GM18505 (cell line): Measurements from ENCODE around the gene NFATC2.
"Not testable (repeated sequence)": the region's sequence is repeated elsewhere in the genome, so short reads cannot be mapped to it uniquely, and the experiment has no call there.

ENCODE experiments used
- ATAC-seq: cut with Tn5 transposase; IDR thresholded peaks from one replicate; pipeline ENCODE4 v1.9.1; 2021; ENCODE audit not compliant: unreplicated experiment
- POLR2A ChIP-seq: IDR thresholded peaks from 4 replicates; pipeline ENCODE4 v1.6.1; 2011; ENCODE audit warnings: borderline replicate concordance; ENCODE audit not compliant: insufficient read depth, insufficient read length; ENCODE audit errors: extremely low read depth

NFATC2 gene

DNA sequence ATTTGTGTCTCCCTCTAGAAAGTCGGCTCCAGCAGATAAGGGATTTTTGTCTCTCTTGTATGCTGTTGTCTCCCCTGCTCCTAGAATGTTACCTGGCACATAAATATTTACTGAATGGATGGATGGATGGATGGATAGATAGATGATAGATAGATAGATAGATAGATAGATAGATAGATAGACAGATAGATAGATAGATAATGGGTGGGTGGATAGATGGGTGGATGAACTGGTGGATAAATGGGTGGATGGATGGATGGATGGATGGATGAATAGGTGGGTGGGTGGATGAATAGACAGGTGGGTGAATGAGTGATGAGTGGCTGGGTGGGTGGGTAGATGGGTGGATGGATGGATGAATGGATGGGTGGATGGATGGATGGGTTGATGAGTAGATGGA is 185.0 kb downstream of the NFATC2 start:
- no peak for ATAC-seq

GRCh38 chr20:51356871-51357270 is 185.6 kb downstream of the NFATC2 start:
- no peak for TF ChIP-seq POLR2A
- ATAC-seq: no peak

More for the DNA sequence above, 185.0 kb downstream of the NFATC2 start:
- no peak for TF ChIP-seq POLR2A

DNA sequence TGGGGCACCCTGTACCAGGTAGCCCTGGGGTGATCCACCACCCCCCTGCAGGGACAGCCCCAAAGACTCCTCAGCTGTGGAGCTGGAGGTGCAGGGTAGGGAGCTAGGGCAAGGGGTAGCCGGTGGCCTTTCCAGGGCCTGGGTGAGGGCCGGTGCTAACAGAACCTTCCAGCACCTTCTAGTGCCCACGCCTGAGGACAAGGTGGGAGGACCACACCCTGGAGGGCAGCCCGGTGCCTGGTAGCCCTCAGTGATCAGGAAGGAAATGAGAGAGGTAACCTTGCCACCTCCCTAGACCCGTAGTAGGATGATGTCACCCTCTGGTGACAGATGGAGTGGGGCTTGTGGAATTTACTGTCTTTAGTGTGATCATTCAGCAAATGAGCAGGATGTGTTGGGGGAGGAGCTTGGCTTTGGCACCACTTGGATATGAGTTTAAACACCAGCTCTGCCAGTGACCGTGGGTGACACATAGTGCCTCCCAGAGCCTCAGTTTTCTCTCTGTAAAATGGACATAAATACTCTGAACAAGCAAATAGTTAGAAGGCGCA is 187.7 kb downstream of the NFATC2 start:
- TF ChIP-seq POLR2A: no peak
- no peak for ATAC-seq

DNA sequence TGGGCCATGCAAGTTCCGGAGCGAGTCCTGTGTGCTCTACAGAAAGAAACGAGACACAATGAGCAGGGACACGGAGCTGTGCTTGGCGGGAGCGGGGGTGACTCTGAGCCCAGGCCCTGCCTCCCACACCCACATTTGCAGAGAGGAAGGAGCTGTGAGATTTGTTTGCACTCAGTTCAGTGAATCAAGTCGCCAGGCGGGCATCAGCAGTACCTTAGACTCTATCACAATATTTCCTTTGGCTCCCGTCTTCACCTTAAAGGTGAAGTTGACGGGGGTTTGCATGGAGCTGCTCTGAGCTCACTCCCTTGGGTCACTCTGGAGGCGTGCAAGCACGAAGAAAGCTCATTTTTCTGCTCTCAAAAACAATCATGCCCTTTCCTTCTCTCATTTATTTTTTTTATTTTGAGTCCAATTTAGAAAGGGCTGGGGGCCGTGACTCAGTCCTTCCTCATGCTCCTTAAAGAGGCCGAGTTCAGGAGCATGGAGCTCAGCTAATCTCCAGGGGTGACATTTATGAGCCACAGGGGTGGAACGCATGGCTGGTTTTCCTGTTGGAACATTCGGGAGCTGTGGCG is 188.2 kb downstream of the NFATC2 start:
- no peak for TF ChIP-seq POLR2A
- ATAC-seq: no peak

- no peak for TF ChIP-seq POLR2A
- ATAC-seq: no peak
Observed at GRCh38 chr20:51353491-51353890, 189.0 kb downstream of the NFATC2 start.

DNA sequence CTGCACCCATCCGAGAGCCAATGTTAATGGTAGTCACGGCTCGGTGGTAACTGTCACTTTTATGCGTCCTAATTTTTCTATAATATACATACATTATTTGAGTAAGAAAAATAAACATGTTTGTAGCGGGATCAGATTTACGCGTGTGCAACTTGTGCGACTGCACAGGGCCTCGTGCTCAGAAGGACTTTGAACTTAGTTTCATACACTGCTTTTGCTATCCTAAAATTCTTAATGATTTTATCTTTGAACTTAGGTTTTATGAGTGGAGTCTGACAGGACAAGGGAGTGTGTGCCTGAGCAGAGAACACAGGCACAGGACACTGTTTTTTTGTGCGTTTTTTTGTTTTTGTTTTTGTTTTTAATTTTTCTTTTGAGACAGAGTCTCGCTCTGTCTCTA is 189.7 kb downstream of the NFATC2 start:
- no peak for ATAC-seq
- no peak for TF ChIP-seq POLR2A

GRCh38 chr20:51350941-51351631 is 191.4 kb downstream of the NFATC2 start:
- no peak for ATAC-seq
- TF ChIP-seq POLR2A: no peak

DNA sequence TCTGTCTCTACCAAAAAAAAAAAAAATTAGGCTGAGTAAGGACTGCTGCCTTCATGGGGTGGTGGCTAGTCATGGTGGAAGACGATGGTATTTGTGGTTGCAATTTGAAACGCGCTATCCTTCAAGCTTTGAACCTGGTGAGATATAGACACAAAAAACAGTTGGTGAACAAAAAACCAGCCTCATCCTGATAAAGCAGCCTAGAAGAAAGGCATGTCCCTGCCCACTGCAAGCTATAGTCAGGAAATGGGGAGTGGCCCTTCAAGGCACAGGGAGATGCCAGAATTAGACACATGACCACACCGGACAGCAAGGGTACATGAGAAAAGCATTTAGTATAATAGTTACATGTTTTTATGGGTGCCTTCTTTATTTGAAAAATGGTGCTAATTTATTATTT is 193.6 kb downstream of the NFATC2 start:
- no peak for ATAC-seq
- TF ChIP-seq POLR2A: no peak

GRCh38 chr20:51347831-51348230 is 194.7 kb downstream of the NFATC2 start:
- no peak for TF ChIP-seq POLR2A
- no peak for ATAC-seq

DNA sequence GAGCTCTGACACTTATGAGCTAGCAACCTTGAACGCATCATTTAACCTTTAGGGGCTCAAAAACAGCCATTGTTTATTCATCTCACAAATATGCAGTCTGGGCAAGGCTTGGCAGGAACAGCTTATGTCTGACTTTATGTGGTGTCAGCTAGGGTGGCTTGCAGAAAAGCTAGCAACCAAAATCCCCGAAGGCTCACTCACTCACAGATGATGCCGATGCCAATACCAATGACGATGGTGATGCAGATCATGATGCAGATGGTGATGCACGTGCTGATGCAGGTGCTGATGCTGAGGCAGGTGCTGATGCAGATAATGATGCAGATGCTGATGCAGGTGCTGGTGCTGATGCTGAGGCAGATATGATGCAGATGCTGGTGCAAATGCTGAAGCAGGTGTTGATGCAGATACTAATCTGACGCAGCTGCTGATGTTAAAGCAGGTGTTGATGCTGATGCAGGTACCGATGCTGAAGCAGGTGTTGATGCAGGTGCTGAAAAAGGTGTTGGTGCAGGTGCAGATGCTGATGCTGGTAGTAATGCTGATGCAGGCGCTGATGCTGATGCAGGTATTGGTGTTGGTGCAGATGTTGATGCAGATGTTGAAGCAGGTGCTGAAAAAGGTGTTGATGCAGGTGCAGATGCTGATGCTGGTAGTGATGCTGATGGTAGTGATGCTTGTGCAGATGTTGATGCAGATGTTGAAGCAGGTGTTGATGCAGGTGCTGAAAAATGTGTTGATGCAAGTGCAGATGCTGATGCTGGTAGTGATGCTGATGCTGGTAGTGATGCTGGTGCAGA is 195.6 kb downstream of the NFATC2 start:
- no peak for ATAC-seq
- TF ChIP-seq POLR2A: no peak

DNA sequence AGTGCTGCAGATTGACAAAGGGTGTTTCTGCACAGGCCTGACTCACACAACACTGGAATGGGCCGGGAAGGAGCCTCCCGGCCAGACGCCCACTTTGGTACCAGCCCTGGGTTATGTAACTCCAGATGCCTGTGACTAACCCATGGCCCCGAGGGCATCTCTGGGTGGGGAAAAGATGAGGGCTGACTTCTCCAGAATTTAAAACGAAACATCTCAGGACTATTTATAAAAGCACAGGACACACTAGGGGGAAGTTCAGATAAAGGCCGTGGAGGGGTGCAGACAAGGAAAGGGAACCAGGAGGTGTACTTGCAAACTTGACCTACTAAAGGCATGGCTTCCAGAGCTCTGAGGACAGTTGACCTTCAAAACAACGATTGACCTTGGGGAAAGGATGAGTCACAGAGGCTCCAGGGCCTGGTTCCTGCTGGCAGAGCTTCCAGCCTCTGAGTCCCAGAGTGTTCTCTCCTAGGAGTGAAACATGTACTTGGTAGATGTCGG is 196.9 kb downstream of the NFATC2 start:
- ATAC-seq: no peak
- TF ChIP-seq POLR2A: no peak

DNA sequence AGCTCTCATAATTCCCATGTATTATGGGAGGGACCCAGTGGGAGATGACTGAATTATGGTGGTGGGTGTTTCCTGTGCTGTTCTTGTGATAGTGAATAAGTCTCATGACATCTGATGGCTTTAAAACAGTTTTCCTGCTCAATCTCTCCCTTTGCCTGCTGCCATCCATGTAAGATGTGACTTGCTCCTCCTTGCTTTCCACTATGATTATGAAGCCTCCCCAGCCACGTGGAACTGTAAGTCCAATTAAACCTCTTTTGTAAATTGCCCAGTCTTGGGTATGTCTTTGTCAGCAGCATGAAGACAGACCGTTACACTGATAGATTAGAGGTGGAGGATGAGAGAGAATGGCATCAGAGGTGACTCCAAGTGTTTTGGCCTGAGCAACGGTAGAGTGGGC is 198.7 kb downstream of the NFATC2 start:
- not testable (repeated sequence) for ATAC-seq

- TF ChIP-seq POLR2A: no peak
- no peak for ATAC-seq
Observed at GRCh38 chr20:51342510-51343236, 199.8 kb downstream of the NFATC2 start.
